ENCODE results near the gene KLHL40.

KLHL40 gene

DNA sequence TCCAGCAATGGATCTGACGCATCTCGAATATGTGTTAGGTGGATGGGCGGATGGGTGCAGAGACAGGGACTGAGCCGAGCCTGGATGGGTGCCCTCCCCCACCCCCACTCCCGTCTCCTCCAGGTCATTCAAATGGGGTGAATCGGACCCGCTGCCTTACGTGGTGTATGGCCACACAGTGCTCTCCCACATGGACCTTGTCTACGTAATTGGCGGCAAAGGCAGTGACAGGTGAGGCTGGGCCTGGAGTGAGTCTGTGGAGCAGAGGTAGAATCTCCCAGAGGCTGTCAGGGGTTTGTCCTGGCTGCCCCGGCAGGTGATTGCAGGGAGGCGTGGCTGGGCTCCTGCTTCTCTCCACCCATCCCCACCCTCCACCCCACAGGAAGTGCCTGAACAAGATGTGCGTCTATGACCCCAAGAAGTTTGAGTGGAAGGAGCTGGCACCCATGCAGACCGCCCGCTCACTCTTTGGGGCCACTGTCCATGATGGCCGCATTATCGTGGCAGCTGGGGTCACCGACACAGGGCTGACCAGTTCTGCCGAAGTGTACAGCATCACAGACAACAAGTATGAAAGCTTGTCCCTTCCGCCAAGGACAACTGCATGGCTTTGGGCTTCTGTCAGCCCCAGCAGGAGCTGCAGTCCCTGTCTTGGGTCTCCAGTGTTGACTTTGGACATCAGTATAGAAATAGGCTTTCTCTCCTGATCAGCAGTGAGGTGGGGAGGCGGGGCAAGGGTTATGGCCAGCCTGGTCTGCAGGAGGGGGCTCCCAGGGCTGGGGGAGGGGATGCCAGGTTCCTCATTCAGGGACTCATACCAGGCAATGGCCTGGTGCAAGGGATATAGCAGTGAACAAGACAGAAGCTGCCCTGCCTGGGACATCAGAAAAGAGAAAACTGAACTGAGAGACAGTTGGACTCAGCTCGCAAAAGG, 3.4 kb downstream of the KLHL40 start:
- no peak overlapping the region for H3K4me3 Mint-ChIP-seq
- no peak overlapping the region for H3K27ac Mint-ChIP-seq
- no peak for TF ChIP-seq CTCF (IDR thresholded peaks at IDR 0.05)
- DNase-seq = no peak
- no peaks in the 10 kb centered on the region for H3K4me1 Mint-ChIP-seq
- H3K9me3 Mint-ChIP-seq = no peaks in the 10 kb centered on the region
- H3K36me3 Mint-ChIP-seq (ENCODE audit: low read depth) = no peaks in the 10 kb centered on the region
- peaks cover 25% of the 10 kb centered on the region for H3K27me3 Mint-ChIP-seq (ENCODE audit: low read depth, poor library complexity)

DNA sequence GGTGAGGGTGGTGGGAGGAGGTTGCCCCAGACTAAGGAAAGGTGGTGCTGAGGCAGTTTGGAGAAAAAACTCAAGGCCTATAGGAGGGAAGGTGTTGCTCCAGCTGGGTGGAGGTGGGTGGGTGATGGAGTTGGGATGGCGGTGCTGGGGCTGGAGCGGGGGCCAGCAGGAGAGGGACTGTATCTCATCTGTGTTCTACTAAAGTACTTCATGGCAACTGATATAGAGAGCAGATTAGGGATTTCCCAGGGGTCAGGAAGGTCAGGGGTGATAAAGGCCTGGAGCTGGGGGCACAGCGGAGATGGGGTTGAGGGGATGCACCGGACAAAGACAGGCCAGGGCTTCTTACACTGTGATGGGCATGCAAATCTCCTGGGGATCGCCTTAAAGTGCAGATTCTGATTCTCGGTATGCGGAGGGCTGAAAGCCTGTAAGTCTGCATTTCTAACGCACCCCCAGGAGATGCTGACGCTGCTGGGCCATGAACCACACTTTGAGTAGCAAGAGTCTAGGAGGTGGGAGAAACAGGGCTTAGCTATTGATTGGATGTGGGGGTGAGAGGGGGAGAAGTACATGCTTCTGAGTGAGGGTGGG, 4.2 kb downstream of the KLHL40 start:
- TF ChIP-seq CTCF (IDR thresholded peaks at IDR 0.05) = no peak
- no peaks in the 10 kb centered on the region for H3K36me3 Mint-ChIP-seq (ENCODE audit: low read depth)
- H3K27me3 Mint-ChIP-seq (ENCODE audit: low read depth, poor library complexity) = peaks cover 25% of the 10 kb centered on the region
- no peak overlapping the region for H3K4me3 Mint-ChIP-seq
- H3K9me3 Mint-ChIP-seq = no peaks in the 10 kb centered on the region
- no peak overlapping the region for H3K27ac Mint-ChIP-seq
- H3K4me1 Mint-ChIP-seq = no peaks in the 10 kb centered on the region
- DNase-seq = no peak

DNA sequence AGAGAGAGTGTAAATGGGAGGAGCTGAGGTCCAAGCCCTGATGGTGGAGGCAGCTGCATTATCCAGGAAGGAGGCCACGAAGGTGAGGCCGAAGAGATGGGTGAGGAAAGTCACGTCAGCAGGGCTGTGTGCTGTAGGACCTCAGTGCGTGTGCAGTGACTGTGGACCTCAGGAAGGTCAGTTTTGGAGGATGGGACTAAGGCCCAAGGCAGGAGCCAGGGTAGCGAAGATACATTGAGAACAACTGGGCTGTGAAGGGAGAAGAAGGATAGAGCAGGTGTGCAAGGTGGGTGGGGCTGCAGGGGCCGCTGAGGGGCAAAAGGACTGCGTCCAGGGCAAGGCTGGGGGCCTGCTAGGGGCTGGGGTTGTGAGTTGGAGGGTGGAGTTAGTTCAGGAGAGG, 4.9 kb downstream of the KLHL40 start:
- no peak for TF ChIP-seq CTCF (IDR thresholded peaks at IDR 0.05)
- DNase-seq = no peak
- Mint-ChIP-seq H3K4me3 (no peak overlapping the region), H3K27ac (no peak overlapping the region), H3K9me3 (no peaks in the 10 kb centered on the region), H3K27me3 (ENCODE audit: low read depth, poor library complexity) (peaks cover 20% of the 10 kb centered on the region), H3K4me1 (no peaks in the 10 kb centered on the region), H3K36me3 (ENCODE audit: low read depth) (no peaks in the 10 kb centered on the region)

DNA sequence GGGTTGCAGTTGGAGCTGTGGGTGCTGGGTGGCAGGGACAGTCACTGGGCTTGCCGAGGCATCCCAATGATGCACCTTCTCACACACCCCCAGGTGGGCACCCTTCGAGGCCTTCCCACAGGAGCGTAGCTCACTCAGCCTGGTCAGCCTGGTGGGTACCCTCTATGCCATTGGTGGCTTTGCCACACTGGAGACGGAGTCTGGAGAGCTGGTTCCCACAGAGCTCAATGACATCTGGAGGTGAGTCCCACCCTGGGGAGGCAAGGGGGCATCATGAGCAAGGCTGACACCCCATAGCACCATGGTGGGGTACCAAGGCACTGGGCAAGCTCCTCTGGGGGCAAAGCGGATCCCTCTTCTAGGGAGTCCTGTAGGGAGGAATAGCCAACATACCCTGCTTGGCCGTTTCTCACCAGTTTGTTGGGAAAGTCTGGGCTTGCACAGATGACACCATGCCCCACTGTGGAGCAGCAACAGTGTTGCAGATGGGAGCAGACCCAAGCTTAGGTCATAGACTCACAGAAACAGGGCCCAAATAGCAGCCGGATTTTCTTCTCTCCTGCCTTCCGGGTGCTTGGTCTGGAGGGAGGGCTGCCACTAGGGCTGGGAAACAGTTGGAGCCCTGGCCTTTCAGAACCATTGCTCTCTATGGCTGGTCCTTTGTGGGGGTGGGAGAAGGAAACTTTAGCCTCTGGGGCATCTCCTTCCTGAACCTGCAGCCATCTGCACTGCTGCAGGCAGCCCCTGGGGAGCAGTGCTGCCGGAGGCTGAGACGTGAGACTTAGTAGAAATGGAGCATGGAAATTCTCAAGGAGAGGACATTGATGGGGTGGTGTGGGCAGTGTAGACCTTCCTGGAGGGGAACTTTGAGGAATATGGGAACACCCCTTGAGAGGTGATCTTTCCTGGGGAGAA, 5.7 kb downstream of the KLHL40 start:
- Mint-ChIP-seq H3K27ac (no peak overlapping the region), H3K9me3 (no peaks in the 10 kb centered on the region), H3K4me1 (no peaks in the 10 kb centered on the region), H3K27me3 (ENCODE audit: low read depth, poor library complexity) (peaks cover 19% of the 10 kb centered on the region), H3K36me3 (ENCODE audit: low read depth) (no peaks in the 10 kb centered on the region), H3K4me3 (no peak overlapping the region)
- no peak for DNase-seq
- no peak for TF ChIP-seq CTCF (IDR thresholded peaks at IDR 0.05)

DNA sequence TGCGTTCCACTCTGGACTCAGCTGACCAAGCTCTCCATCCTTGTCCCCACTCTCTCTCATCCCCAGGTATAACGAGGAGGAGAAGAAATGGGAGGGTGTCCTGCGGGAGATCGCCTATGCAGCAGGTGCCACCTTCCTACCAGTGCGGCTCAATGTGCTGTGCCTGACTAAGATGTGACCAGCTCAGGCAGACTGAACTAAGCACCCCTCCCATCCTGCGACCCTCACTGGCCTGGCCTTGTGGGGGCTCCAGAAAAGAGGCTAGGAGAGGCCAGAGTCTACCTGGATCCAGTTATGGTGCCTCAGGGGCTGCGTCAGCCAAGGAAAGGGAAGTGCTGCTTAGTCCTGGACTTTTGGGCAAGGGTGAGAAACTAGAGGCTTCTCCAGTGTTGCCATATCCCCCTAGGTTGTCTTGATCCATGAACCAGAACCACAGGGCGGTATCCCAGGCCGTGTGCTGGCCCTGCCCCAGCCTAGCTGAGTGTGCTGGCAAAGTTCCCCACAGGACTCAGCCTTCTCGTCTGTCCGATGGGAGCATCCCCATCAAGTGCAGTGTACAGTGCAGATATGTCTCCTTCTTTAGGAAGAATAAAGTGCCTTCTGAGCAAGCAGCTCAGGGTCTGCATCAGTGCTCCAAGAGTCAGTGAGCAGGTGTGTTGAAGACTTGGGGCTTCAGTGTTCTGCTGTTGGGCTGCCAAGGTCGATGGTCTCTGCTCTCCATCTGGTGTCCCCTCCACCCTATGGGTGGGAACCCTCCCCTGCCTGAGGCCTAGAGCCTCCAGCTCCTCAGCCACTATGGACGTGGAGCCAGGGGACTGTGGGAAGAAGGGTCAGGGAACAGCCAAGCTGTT, 6.7 kb downstream of the KLHL40 start:
- H3K27me3 Mint-ChIP-seq (ENCODE audit: low read depth, poor library complexity) = peaks cover 18% of the 10 kb centered on the region
- no peak overlapping the region for H3K27ac Mint-ChIP-seq
- no peak overlapping the region for H3K4me3 Mint-ChIP-seq
- H3K36me3 Mint-ChIP-seq (ENCODE audit: low read depth) = no peaks in the 10 kb centered on the region
- no peaks in the 10 kb centered on the region for H3K4me1 Mint-ChIP-seq
- DNase-seq = no peak
- TF ChIP-seq CTCF (IDR thresholded peaks at IDR 0.05) = no peak
- H3K9me3 Mint-ChIP-seq = no peaks in the 10 kb centered on the region

All from nephron progenitor cell (in vitro differentiated cells).